ENCODE results near the gene BCAS3.

The BCAS3 gene

GRCh38 chr17:61011251-61011650 lies 333.6 kb downstream of the BCAS3 start:
- H3K4me3 ChIP-seq (ENCODE audit: low read length), result no peak overlapping the region
- DNase-seq (ENCODE audit: low read depth), result no peak
- TF ChIP-seq CTCF (IDR thresholded peaks at IDR 0.05; ENCODE audit: insufficient read depth, low read depth, low read length, missing control alignments), result no peak

DNA sequence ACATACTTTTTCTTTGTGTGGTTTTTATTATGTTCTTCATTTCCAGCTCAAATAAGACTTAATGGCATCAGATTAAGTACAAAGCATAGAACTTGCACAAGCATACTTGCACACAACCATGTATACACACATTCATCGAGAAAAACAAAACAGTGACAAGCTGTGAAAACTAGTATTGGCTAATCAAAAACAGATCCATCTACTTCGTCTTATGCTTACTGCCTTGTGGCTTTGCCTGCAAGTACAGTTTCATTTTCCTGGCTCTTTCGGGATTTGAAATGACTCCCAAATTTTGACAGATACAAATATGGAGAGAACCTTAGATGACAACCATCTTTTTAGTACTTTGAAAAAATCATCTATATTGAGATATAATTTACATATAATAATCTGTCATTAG lies 338.3 kb downstream of the BCAS3 start:
- H3K4me3 ChIP-seq (ENCODE audit: low read length), result no peak overlapping the region
- no peak for TF ChIP-seq CTCF (IDR thresholded peaks at IDR 0.05; ENCODE audit: insufficient read depth, low read depth, low read length, missing control alignments)
- no peak for DNase-seq (ENCODE audit: low read depth)

DNA sequence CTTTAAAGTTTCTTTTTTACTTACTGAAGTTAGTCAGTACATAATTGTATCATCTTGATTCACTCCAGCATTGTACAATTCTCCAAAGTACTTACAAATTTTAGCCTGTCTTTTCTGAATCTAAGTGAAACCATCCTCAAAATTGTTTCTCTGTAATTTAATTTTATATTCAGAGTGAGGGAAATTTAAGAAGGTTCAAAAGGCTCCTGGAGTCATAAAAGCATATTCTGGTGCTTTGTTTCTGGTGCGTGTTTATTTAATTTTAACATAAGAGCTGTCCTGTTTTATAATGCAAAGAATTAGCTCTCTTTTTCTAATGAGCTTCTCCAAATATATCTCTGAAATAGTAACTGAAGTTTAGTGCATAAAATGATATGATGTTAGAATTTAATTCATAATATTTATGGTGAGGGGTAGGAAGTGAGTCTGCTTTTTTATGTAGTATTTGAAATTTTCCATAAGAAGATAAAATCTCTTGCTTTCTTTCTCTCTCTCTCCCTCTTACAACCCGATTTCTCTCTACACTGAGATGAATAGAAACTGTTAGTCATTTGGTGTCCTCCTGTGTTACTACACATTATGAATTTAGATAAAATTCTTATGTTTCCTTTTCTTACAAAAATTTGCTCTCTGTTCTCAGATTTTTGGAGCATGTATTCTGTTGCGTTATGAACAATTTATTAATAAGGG lies 339.8 kb downstream of the BCAS3 start:
- TF ChIP-seq CTCF (IDR thresholded peaks at IDR 0.05; ENCODE audit: insufficient read depth, low read depth, low read length, missing control alignments), result no peak
- no peak for DNase-seq (ENCODE audit: low read depth)
- no peak overlapping the region for H3K4me3 ChIP-seq (ENCODE audit: low read length)

GRCh38 chr17:61018938-61019337 lies 341.3 kb downstream of the BCAS3 start:
- TF ChIP-seq CTCF (IDR thresholded peaks at IDR 0.05; ENCODE audit: insufficient read depth, low read depth, low read length, missing control alignments), result no peak
- H3K4me3 ChIP-seq (ENCODE audit: low read length), result no peak overlapping the region
- no peak for DNase-seq (ENCODE audit: low read depth)

DNA sequence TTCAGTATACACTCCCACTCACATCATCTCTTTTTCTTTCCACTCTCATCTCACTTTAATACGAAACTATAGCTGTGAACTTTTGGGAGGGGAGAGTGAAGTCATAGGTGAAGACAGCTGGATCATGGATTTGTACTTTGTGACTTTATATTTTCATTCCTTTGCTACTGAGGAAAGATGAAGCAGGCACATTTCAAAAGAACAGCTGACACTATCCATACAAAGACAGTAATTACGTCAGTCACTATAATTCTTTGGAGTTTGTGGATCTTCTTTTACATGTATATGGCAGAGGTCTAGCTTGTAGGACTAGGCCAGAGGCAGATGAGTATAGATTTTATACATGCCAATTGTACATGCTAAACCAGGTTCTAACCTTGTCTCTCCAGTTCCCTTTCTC lies 346.3 kb downstream of the BCAS3 start:
- DNase-seq (ENCODE audit: low read depth), result no peak
- no peak overlapping the region for H3K4me3 ChIP-seq (ENCODE audit: low read length)
- no peak for TF ChIP-seq CTCF (IDR thresholded peaks at IDR 0.05; ENCODE audit: insufficient read depth, low read depth, low read length, missing control alignments)

DNA sequence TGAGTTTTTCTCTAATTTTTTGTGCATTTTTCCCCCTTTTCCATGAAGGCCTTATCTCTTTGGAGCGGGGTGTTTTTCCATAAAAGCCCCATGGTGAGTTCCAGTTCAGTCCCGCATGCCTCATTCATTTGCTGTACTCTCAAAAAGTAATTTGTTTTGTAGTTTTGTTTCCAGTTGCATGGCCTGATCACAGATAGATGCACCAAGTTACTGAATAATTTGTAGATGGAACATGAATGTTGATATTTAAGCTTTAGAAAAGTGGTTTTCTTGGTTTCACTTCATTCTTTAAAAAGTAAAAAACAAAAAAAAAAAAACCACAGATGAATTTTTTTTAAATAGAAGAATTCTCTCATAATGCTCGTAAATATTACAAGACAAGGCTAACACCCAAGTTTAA lies 349.2 kb downstream of the BCAS3 start:
- TF ChIP-seq CTCF (IDR thresholded peaks at IDR 0.05; ENCODE audit: insufficient read depth, low read depth, low read length, missing control alignments), result no peak
- DNase-seq (ENCODE audit: low read depth), result no peak
- H3K4me3 ChIP-seq (ENCODE audit: low read length), result no peak overlapping the region

GRCh38 chr17:61029181-61029580 lies 351.5 kb downstream of the BCAS3 start:
- no peak overlapping the region for H3K4me3 ChIP-seq (ENCODE audit: low read length)
- DNase-seq (ENCODE audit: low read depth), result no peak
- TF ChIP-seq CTCF (IDR thresholded peaks at IDR 0.05; ENCODE audit: insufficient read depth, low read depth, low read length, missing control alignments), result no peak
